GM23338 (cell line): Measurements from ENCODE around the gene ADA. TPM values are rescaled to one million over a fixed set of nuclear protein-coding genes. Genes with fewer than 3 reads are reported as not detected.
A peak's percentile ranks its signal among the peaks of the same experiment; 100 is the strongest.

Source experiments
- ATAC-seq: fragments of 200-7000 bp; cut with Tn5 transposase; 3 replicates; pipeline ENCODE4 v1.9.1; 2020
- DNase-seq: peaks from one replicate; pipeline ENCODE4 v3.0.0-alpha.2; 2015; ENCODE audit warnings: low spot score
- H2AFZ ChIP-seq: fragments of 200-600 bp; sonication (generic); 2 replicates; pipeline ENCODE4 v1.8.0; 2016; ENCODE audit warnings: antibody characterized with exemption, mild to moderate bottlenecking, moderate library complexity
- H3F3A ChIP-seq: fragments of 200-600 bp; sonication (generic); replicated peaks from 2 replicates; pipeline ENCODE4 v1.8.0; 2017; ENCODE audit warnings: antibody characterized with exemption, mixed run types, low read depth
- H3K27ac ChIP-seq: fragments of 200-600 bp; sonication (generic); 2 replicates; pipeline ENCODE4 v1.6.1; 2016; ENCODE audit warnings: low read depth
- H3K27me3 ChIP-seq: fragments of 200-600 bp; sonication (generic); 2 replicates; pipeline ENCODE4 v1.8.0; 2016; ENCODE audit warnings: mild to moderate bottlenecking, mixed run types, moderate library complexity; ENCODE audit not compliant: insufficient read depth
- H3K36me3 ChIP-seq: fragments of 200-600 bp; sonication (generic); 2 replicates; pipeline ENCODE4 v1.8.0; 2016; ENCODE audit warnings: mild to moderate bottlenecking; ENCODE audit not compliant: insufficient read depth
- H3K4me1 ChIP-seq: fragments of 200-600 bp; sonication (generic); 2 replicates; pipeline ENCODE4 v1.8.0; 2016; ENCODE audit warnings: mild to moderate bottlenecking, moderate library complexity; ENCODE audit not compliant: insufficient read depth
- H3K4me2 ChIP-seq: fragments of 200-600 bp; sonication (generic); 2 replicates; pipeline ENCODE4 v1.7.1; 2017; ENCODE audit warnings: mixed run types
- H3K4me3 ChIP-seq: fragments of 200-600 bp; sonication (generic); 2 replicates; pipeline ENCODE4 v1.6.1; 2016; ENCODE audit warnings: mixed run types
- H3K79me2 ChIP-seq: fragments of 200-600 bp; sonication (generic); replicated peaks from 2 replicates; pipeline ENCODE4 v1.8.0; 2017; ENCODE audit warnings: mild to moderate bottlenecking; ENCODE audit not compliant: insufficient read depth
- H3K9me2 ChIP-seq: fragments of 200-600 bp; sonication (generic); 2 replicates; pipeline ENCODE4 v1.8.0; 2017; ENCODE audit not compliant: insufficient read depth
- H4K20me1 ChIP-seq: fragments of 200-600 bp; sonication (generic); replicated peaks from 2 replicates; pipeline ENCODE4 v1.8.0; 2017; ENCODE audit warnings: mild to moderate bottlenecking; ENCODE audit not compliant: insufficient read depth
- H3K27ac Mint-ChIP-seq: 2 replicates; pipeline ENCODE4 v1.8.0; 2020; ENCODE audit warnings: inconsistent platforms, mild to moderate bottlenecking, moderate library complexity, mixed read lengths
- H3K27me3 Mint-ChIP-seq: 3 replicates; pipeline ENCODE4 v1.8.0; 2022; ENCODE audit warnings: low read depth, mild to moderate bottlenecking, moderate library complexity, mixed read lengths, inconsistent platforms; ENCODE audit not compliant: insufficient read depth, poor library complexity
- H3K36me3 Mint-ChIP-seq: 3 replicates; pipeline ENCODE4 v1.8.0; 2021; ENCODE audit warnings: low read depth, mild to moderate bottlenecking, inconsistent platforms, moderate library complexity, mixed read lengths
- H3K4me1 Mint-ChIP-seq: 3 replicates; pipeline ENCODE4 v1.8.0; 2020; ENCODE audit warnings: mild to moderate bottlenecking, inconsistent platforms, mixed read lengths
- H3K4me3 Mint-ChIP-seq: 3 replicates; pipeline ENCODE4 v1.8.0; 2021; ENCODE audit warnings: moderate library complexity, mild to moderate bottlenecking, inconsistent platforms, mixed read lengths
- H3K9me3 Mint-ChIP-seq: 3 replicates; pipeline ENCODE4 v1.8.0; 2020; ENCODE audit warnings: moderate library complexity, mild to moderate bottlenecking, inconsistent platforms, mixed read lengths
- CREB1 ChIP-seq: fragments of 250-450 bp; sonication (Bioruptor Pico); IDR thresholded peaks from 2 replicates; pipeline ENCODE4 v1.5.0; 2020; ENCODE audit warnings: low read depth, mild to moderate bottlenecking, moderate library complexity
- ETS1 ChIP-seq: IDR thresholded peaks from 2 replicates; pipeline ENCODE4 v1.6.1; 2016; ENCODE audit warnings: antibody characterized with exemption
- EZH2 ChIP-seq: fragments of 200-600 bp; sonication (generic); IDR thresholded peaks from one replicate; pipeline ENCODE4 v1.8.0; 2017; ENCODE audit warnings: antibody characterized with exemption, mild to moderate bottlenecking, low read depth; ENCODE audit not compliant: unreplicated experiment
- EZH2phosphoT487 ChIP-seq: fragments of 200-600 bp; sonication (generic); IDR thresholded peaks from one replicate; pipeline ENCODE4 v1.8.1; 2018; ENCODE audit warnings: antibody characterized with exemption; ENCODE audit not compliant: unreplicated experiment
- JUNB ChIP-seq: IDR thresholded peaks from one replicate; pipeline ENCODE4 v1.6.1; 2016; ENCODE audit warnings: antibody characterized with exemption; ENCODE audit not compliant: unreplicated experiment
- NANOG ChIP-seq: IDR thresholded peaks from 2 replicates; pipeline ENCODE4 v1.6.1; 2016; ENCODE audit warnings: antibody characterized with exemption, borderline replicate concordance
- POLR2AphosphoS5 ChIP-seq: IDR thresholded peaks from 2 replicates; pipeline ENCODE4 v1.6.1; 2016; ENCODE audit warnings: antibody characterized with exemption, low read depth
- STAT1 ChIP-seq: IDR thresholded peaks from one replicate; pipeline ENCODE4 v1.6.1; 2016; ENCODE audit warnings: antibody characterized with exemption; ENCODE audit not compliant: unreplicated experiment
- ZNF114 ChIP-seq: fragments of 250-450 bp; sonication (Bioruptor Pico); IDR thresholded peaks from 2 replicates; pipeline ENCODE4 v1.5.0; 2020; ENCODE audit warnings: mild to moderate bottlenecking, moderate library complexity
- ZNF331 ChIP-seq: fragments of 250-450 bp; sonication (Bioruptor Pico); IDR thresholded peaks from 2 replicates; pipeline ENCODE4 v1.5.0; 2020; ENCODE audit warnings: low read depth, mild to moderate bottlenecking, moderate library complexity
- ZNF462 ChIP-seq: fragments of 250-450 bp; sonication (Bioruptor Pico); IDR thresholded peaks from 2 replicates; pipeline ENCODE4 v1.5.0; 2020; ENCODE audit warnings: mild to moderate bottlenecking, moderate library complexity
- polyA plus RNA-seq: library from polyadenylated mRNA; unstranded; fragments of >200 nt; fragmentation: Nextera tagmentation; extraction: Ambion mirVana; gene quantifications from 2 replicates; pipeline ENCODE4 v1.2.1, GENCODE V29; 2016
- total RNA-seq: library from RNA; depleted of rRNA; stranded (reverse); fragments of >200 nt; shearing (Covaris generic); gene quantifications from 2 replicates; pipeline ENCODE4 v1.2.3, GENCODE V29; 2014
- TF ChIP-seq, protein P1 (sequence below), 2 experiments: fragments of 200-600 bp in 1 of 2; sonication (generic) in 1 of 2; conservative IDR thresholded peaks; 2 replicates each; pipeline versions ENCODE4 v1.5.1 to v1.6.1; 2016 to 2017; ENCODE audit warnings: antibody characterized with exemption in 2 of 2, low read depth in 2 of 2, mild to moderate bottlenecking in 2 of 2, moderate library complexity in 1 of 2
- TF ChIP-seq, protein P2 (sequence below): IDR thresholded peaks from one replicate; pipeline ENCODE4 v1.6.1; 2018; ENCODE audit warnings: antibody characterized with exemption; ENCODE audit not compliant: unreplicated experiment

ADA gene
- total and polyA plus RNA-seq, 2 experiments from 2014 or later: 15.8 to 16.2 TPM

GRCh38 chr20:44651434-44651683 lies 140 bp downstream of the ADA start:
- no peaks in the 10 kb centered on the region; the same call in 1 of the 2 replicates for H4K20me1 ChIP-seq
- H3K27me3 Mint-ChIP-seq: peaks cover 36% of the 10 kb centered on the region
- no peak for ATAC-seq

More at GRCh38 chr20:44651434-44651683, 140 bp downstream of the ADA start:
- no peak for DNase-seq
- Histone ChIP-seq H3K9me2 (no peaks in the 10 kb centered on the region), H3K4me1 (peaks cover 22% of the 10 kb centered on the region), H3K4me2 (peak overlapping the region; percentile 100), H3K4me3 (peak overlapping the region; percentile 96), H3K36me3 (no peaks in the 10 kb centered on the region), H2AFZ (peak overlapping the region; percentile 78), H3K79me2 (no peaks in the 10 kb centered on the region), H3F3A (peaks cover 6% of the 10 kb centered on the region; the same call in 1 of the 2 replicates), H3K27ac (no peak overlapping the region), H3K27me3 (peaks cover 32% of the 10 kb centered on the region)
- H3K4me3 Mint-ChIP-seq: peak overlapping the region; percentile 79; the same call in 2 of the 3 replicates
- H3K4me1 Mint-ChIP-seq: peaks cover 38% of the 10 kb centered on the region
- peaks cover 21% of the 10 kb centered on the region for H3K36me3 Mint-ChIP-seq
- TF ChIP-seq STAT1 (no peak), ETS1 (no peak), POLR2AphosphoS5 (no peak), EZH2phosphoT487 (no peak), JUNB (no peak), ZNF114 (CRISPR knock-in tag) (no peak), ZNF331 (CRISPR knock-in tag) (no peak), EZH2 (no peak), ZNF462 (CRISPR knock-in tag) (no peak), CREB1 (no peak), NANOG (no peak)
- TF ChIP-seq, protein P1, sequence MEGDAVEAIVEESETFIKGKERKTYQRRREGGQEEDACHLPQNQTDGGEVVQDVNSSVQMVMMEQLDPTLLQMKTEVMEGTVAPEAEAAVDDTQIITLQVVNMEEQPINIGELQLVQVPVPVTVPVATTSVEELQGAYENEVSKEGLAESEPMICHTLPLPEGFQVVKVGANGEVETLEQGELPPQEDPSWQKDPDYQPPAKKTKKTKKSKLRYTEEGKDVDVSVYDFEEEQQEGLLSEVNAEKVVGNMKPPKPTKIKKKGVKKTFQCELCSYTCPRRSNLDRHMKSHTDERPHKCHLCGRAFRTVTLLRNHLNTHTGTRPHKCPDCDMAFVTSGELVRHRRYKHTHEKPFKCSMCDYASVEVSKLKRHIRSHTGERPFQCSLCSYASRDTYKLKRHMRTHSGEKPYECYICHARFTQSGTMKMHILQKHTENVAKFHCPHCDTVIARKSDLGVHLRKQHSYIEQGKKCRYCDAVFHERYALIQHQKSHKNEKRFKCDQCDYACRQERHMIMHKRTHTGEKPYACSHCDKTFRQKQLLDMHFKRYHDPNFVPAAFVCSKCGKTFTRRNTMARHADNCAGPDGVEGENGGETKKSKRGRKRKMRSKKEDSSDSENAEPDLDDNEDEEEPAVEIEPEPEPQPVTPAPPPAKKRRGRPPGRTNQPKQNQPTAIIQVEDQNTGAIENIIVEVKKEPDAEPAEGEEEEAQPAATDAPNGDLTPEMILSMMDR (conservative IDR thresholded peaks at IDR 0.05; ENCODE audit: low read depth in 2 of 2): no peak
- TF ChIP-seq, protein P2, sequence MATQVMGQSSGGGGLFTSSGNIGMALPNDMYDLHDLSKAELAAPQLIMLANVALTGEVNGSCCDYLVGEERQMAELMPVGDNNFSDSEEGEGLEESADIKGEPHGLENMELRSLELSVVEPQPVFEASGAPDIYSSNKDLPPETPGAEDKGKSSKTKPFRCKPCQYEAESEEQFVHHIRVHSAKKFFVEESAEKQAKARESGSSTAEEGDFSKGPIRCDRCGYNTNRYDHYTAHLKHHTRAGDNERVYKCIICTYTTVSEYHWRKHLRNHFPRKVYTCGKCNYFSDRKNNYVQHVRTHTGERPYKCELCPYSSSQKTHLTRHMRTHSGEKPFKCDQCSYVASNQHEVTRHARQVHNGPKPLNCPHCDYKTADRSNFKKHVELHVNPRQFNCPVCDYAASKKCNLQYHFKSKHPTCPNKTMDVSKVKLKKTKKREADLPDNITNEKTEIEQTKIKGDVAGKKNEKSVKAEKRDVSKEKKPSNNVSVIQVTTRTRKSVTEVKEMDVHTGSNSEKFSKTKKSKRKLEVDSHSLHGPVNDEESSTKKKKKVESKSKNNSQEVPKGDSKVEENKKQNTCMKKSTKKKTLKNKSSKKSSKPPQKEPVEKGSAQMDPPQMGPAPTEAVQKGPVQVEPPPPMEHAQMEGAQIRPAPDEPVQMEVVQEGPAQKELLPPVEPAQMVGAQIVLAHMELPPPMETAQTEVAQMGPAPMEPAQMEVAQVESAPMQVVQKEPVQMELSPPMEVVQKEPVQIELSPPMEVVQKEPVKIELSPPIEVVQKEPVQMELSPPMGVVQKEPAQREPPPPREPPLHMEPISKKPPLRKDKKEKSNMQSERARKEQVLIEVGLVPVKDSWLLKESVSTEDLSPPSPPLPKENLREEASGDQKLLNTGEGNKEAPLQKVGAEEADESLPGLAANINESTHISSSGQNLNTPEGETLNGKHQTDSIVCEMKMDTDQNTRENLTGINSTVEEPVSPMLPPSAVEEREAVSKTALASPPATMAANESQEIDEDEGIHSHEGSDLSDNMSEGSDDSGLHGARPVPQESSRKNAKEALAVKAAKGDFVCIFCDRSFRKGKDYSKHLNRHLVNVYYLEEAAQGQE: no peak
- no peak overlapping the region for H3K27ac Mint-ChIP-seq
- H3K9me3 Mint-ChIP-seq: peaks cover 24% of the 10 kb centered on the region
